Omental fat pad (tissue), 4 donors: ENCODE measurements around the gene SRPK1. TPM values are rescaled to one million over a fixed set of nuclear protein-coding genes. Genes with fewer than 3 reads are reported as not detected.
A peak's percentile ranks its signal among the peaks of the same experiment; 100 is the strongest.

Source experiments
- ATAC-seq: fragments of 150-250 bp; one replicate; pipeline ENCODE4 v1.9.1; 2016; ENCODE audit warnings: mild to moderate bottlenecking, moderate library complexity; ENCODE audit not compliant: low FRiP score
- DNase-seq: peaks from one replicate; pipeline ENCODE4 v3.0.0-alpha.2; 2019; ENCODE audit warnings: low spot score
- CTCF ChIP-seq, 3 donors: fragments of 450-650 bp; IDR thresholded peaks; one replicate each; pipeline ENCODE4 v1.5.1; 2016 to 2017; ENCODE audit warnings: antibody characterized with exemption in 3 of 3, mild to moderate bottlenecking in 3 of 3, moderate library complexity in 2 of 3
- total RNA-seq, 4 donors: library from RNA; depleted of rRNA; stranded (reverse); fragments of >200 nt; gene quantifications; one replicate each; pipeline ENCODE4 v1.1.0, GENCODE V29; 2016

Gene SRPK1
- total RNA-seq, 4 donors from 2014 or later: 31.1 to 66.4 (median 48.6) TPM

GRCh38 chr6:35960187-35960586 is 39.3 kb upstream of the SRPK1 start:
- DNase-seq (no peak), ATAC-seq (no peak)
- TF ChIP-seq CTCF (IDR thresholded peaks at IDR 0.05): no peak

GRCh38 chr6:35955970-35956369 is 35.1 kb upstream of the SRPK1 start:
- no peak for TF ChIP-seq CTCF (IDR thresholded peaks at IDR 0.05)
- no peak for ATAC-seq

GRCh38 chr6:35955521-35955920 is 34.6 kb upstream of the SRPK1 start:
- TF ChIP-seq CTCF (IDR thresholded peaks at IDR 0.05): no peak
- no peak for ATAC-seq

More at GRCh38 chr6:35955970-35956369, 35.1 kb upstream of the SRPK1 start:
- DNase-seq: no peak

GRCh38 chr6:35955071-35955470 is 34.2 kb upstream of the SRPK1 start:
- ATAC-seq (peak; percentile 44), DNase-seq (no peak)
- TF ChIP-seq CTCF (IDR thresholded peaks at IDR 0.05): no peak

More at GRCh38 chr6:35955521-35955920, 34.6 kb upstream of the SRPK1 start:
- DNase-seq: no peak

- DNase-seq (no peak), ATAC-seq (no peak)
- no peak for TF ChIP-seq CTCF (IDR thresholded peaks at IDR 0.05)
Measured at GRCh38 chr6:35954333-35954732, 33.4 kb upstream of the SRPK1 start.

- ATAC-seq: no peak
- no peak for TF ChIP-seq CTCF (IDR thresholded peaks at IDR 0.05)
- DNase-seq: no peak
Measured at GRCh38 chr6:35948725-35949124, 27.8 kb upstream of the SRPK1 start.

- DNase-seq (no peak), ATAC-seq (no peak)
- no peak for TF ChIP-seq CTCF (IDR thresholded peaks at IDR 0.05)
Measured at GRCh38 chr6:35945650-35946025, 24.7 kb upstream of the SRPK1 start.
